HG03432 (cell line): ENCODE results near the gene DKK3.

Experiments used
- ATAC-seq: cut with Tn5 transposase; IDR thresholded peaks from one replicate; pipeline ENCODE4 v1.9.1; 2021; ENCODE audit warnings: mild to moderate bottlenecking, moderate library complexity; ENCODE audit not compliant: unreplicated experiment

Gene DKK3

DNA sequence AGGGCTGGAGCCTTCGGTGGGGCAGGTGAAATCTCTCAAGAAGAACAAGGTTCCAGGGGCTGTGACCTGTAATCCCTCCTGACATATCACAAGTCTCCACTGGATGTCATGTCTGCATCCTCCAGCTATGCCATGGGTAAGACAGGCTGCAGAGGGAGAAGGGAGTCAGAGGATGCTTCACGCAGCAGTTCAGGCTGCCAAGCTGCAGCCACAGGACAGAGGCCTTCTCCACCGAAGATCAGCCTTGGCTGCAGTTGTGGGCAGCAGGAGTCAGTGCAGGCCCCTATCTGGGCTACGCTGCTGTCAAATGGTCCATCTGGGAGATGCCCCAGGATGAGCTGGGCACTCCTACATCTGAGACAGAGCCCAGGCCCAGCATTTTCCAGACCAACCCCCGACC, 25.0 kb downstream of the DKK3 start:
- no peak for ATAC-seq

DNA sequence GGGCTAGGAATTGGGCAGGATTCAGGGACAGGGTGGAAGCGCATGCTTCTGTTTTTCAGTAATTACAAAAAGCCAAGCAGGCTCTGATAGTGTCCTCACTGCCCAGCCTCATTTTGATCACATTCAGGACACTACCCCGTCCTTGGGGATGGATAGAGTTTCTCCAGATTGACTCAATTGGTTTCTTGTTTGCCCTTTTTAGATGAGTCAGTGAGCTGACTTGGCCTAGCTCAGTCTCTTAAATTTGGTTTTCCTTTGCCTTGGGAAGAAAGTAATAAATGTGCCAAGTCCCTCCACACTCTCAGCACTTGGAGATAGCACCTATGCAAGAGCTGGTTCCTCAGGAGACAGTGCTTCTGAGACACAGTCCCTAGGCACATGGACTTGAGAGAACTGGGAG, 25.5 kb downstream of the DKK3 start:
- ATAC-seq: no peak

- no peak for ATAC-seq
Observed at GRCh38 chr11:11982461-11982860, 26.0 kb downstream of the DKK3 start.

- ATAC-seq: no peak
Observed at GRCh38 chr11:11981840-11982239, 26.6 kb downstream of the DKK3 start.

GRCh38 chr11:11981364-11981763, 27.1 kb downstream of the DKK3 start:
- ATAC-seq: no peak

DNA sequence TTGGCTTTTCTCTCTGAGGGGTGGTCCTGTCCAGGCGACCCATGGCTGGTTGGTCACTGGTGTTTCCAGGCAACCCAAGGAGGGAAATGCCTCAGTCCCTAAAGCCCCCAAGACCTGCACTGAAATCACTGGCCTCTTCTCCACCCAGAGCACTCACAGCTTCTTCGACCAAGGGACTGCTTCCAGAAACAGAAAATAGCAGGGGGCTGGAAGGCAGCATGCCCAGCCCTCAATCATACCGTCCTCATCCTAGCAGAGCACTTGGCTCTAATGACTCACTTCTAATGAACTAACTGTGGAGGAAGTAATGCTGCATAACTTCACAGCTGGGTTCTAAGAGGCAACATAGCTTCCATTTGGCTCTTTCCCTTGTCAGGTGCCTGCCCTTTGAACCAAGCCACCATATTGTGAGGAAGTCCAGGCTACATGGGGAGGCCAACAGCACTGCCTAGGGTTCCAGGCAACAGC, 27.6 kb downstream of the DKK3 start:
- no peak for ATAC-seq

DNA sequence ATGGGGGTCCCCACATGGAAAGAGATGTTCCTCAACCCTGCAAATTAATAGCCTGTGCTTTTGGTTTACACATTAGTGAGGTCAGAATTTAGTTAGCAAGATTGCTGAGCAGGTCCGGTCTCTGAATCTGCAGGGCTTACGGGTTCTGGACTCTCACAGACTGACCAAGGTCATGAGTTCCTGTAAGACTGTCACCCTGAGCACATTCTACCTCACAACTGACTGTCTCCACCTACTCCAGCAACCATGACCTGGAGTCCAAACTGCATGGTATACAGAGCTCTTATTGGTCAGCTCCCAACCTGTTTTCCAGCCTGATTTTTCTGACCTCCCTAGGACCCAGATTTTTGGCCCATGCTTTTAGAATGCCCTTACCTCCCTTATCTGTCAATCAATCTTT, 28.2 kb downstream of the DKK3 start:
- no peak for ATAC-seq

DNA sequence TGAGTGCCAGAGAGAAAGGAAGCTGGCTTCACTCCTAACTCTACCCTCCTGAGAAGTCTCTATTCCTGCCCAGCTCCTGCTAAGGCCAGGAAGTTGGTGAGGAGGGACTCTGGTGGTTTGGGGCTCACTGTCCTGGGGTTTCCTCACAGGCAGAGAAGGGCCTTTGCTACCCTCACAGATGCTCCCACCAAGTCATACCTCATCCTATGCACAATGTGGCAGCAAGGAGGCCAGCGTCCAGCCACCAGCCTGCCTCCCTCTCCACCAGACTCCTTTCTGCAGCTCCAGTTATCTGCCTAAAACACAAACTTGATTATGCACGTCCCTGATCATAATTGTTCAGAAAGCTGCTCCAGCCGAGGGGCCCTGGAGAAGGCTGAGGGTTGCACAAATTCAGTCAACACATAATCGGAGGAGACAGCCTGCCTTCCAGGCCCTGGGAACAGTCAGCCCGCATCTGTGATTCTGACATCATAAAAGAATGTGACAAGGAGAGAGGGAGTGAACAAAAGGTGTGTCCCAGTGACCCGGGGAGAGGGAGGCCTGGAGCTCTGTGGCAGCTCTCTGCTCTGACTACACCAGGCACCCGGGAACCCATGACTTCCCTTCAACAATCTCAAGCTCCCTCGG, 28.8 kb downstream of the DKK3 start:
- no peak for ATAC-seq

- ATAC-seq: no peak
Observed at GRCh38 chr11:11978792-11979487, 29.5 kb downstream of the DKK3 start.

- ATAC-seq: no peak
Observed at GRCh38 chr11:11978098-11978637, 30.3 kb downstream of the DKK3 start.

- no peak for ATAC-seq
Observed at GRCh38 chr11:11977206-11977938, 31.1 kb downstream of the DKK3 start.

DNA sequence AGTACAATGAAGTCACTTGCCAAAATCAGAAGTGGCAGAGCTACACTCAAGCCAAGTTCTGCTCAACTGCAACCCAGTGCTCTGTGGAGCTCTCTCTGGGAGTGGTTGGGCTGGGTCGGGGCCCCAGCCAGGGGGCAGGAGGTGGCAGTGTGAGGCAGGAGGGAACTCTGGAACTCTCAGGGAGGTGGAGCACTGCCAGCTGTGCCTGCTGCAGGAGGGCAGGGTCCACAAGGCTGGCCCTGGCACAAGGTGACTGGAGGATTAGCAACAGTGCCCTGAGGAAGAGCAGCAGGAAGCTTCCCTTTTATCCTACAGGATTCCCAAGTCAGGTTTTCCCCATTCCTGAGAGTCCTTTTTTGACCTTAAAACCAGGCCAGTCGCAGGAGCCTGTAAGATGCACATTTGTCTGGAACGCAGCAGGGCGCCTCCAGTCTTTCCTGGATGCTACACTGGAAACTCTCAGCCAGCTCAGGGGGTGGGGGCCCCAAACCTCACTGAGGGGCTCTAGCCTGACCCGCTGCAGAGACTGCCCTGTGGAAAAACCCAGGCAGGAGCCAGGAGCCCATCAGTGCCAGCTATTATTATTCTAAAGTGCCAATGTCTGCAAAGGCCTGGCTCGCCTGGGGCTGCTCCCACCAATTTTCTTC, 31.8 kb downstream of the DKK3 start:
- ATAC-seq: no peak

GRCh38 chr11:11975201-11976092, 33.0 kb downstream of the DKK3 start:
- ATAC-seq: no peak

- no peak for ATAC-seq
Observed at GRCh38 chr11:11973866-11974265, 34.6 kb downstream of the DKK3 start.

GRCh38 chr11:11973361-11973800, 35.0 kb downstream of the DKK3 start:
- no peak for ATAC-seq

- no peak for ATAC-seq
Observed at GRCh38 chr11:11972730-11973341, 35.6 kb downstream of the DKK3 start.

GRCh38 chr11:11971906-11972547, 36.4 kb downstream of the DKK3 start:
- ATAC-seq: no peak

GRCh38 chr11:11970556-11970955, 37.9 kb downstream of the DKK3 start:
- no peak for ATAC-seq
